Measurements from ENCODE around the gene BST1. TPM values are rescaled to one million over a fixed set of nuclear protein-coding genes. Genes with fewer than 3 reads are reported as not detected.

Gene BST1
- total RNA-seq, 1 experiment from 2014 or later = not detected

DNA sequence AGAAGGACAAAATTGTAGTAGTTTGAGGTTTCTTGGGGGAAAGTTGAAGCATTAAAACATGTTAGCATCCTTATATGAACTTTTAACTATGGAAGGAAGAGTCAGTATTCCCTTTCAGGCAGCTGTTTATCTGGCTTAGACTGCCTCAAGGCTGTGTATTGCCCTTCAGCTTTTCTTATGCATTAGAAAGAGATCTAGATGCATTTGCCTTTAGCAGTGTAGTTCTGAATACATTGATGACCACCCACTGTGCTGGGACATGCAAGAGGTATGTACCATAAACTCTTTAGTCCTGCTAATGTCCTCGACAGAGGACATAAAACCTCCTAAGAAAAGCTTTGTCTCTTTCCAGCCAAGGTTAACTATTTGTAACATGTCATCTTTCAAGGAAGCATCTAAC is 18.4 kb upstream of the BST1 start:
- no peak overlapping the region for H2AK5ac ChIP-seq (ENCODE audit: insufficient read length, low read length)
- peaks cover 7% of the 10 kb centered on the region; the same call in 1 of the 2 replicates for H3K4me1 ChIP-seq (ENCODE audit: insufficient read depth, low read length)
- H3K27ac ChIP-seq (ENCODE audit: insufficient read length, low read depth, low read length) = peak overlapping the region; percentile 71
- H3K56ac ChIP-seq (ENCODE audit: insufficient read length, low read depth, low read length) = no peak overlapping the region
- TF ChIP-seq CTCF (conservative IDR thresholded peaks at IDR 0.05) = no peak
- H3T11ph ChIP-seq (ENCODE audit: low read length) = no peak overlapping the region
- H3K23ac ChIP-seq (ENCODE audit: insufficient read length, low read depth, low read length) = no peak overlapping the region
- H3K9me3 ChIP-seq (ENCODE audit: control insufficient read depth, low read depth, low read length) = no peaks in the 10 kb centered on the region
- no peak overlapping the region for H2BK20ac ChIP-seq (ENCODE audit: low read depth, low read length, poor library complexity, severe bottlenecking)
- Mint-ChIP-seq H3K9me3 (no peaks in the 10 kb centered on the region), H3K27me3 (ENCODE audit: low read depth) (no peaks in the 10 kb centered on the region), H3K36me3 (ENCODE audit: insufficient read depth in 1 of 3, low read depth in 3 of 3) (peaks cover 21 to 37% (median 29%) of the 10 kb centered on the region in 3 experiments), H3K4me1 (peaks cover 42% of the 10 kb centered on the region in 2 experiments), H3K27ac (peak overlapping the region; percentile 49 to 95 (median 91)), H3K4me3 (peak overlapping the region in 1 of 2 experiments; percentile 14; a peak in 2 of 5 replicates)
- peak overlapping the region; percentile 53 for H3K4me2 ChIP-seq (ENCODE audit: insufficient read depth, insufficient read length, low read length)
- WGBS (ENCODE audit: extremely low coverage, insufficient read length, low lambda C conversion rate) = no CpG with 5 or more reads among the region's 1 CpG
- H2BK120ac ChIP-seq (ENCODE audit: low read depth, low read length, poor library complexity, severe bottlenecking) = no peak overlapping the region
- H3K27me3 ChIP-seq (ENCODE audit: insufficient read depth, low read length) = no peaks in the 10 kb centered on the region
- no peaks in the 10 kb centered on the region for H3K79me1 ChIP-seq (ENCODE audit: insufficient read depth, low read depth, low read length, poor library complexity, severe bottlenecking)
- H3K18ac ChIP-seq (ENCODE audit: insufficient read length, low read depth, low read length) = no peak overlapping the region
- H3K14ac ChIP-seq (ENCODE audit: insufficient read depth, low read length) = no peak overlapping the region
- no peak overlapping the region for H4K5ac ChIP-seq (ENCODE audit: insufficient read length, low read depth, low read length)
- H4K91ac ChIP-seq (ENCODE audit: insufficient read length, low read depth, low read length) = no peak overlapping the region
- H2BK15ac ChIP-seq (ENCODE audit: low read depth, low read length) = no peak overlapping the region
- H3K79me2 ChIP-seq (ENCODE audit: insufficient read depth, low read length) = peaks cover 5% of the 10 kb centered on the region; the same call in 1 of the 2 replicates
- H2BK12ac ChIP-seq (ENCODE audit: insufficient read length, low read depth, low read length) = no peak overlapping the region
- H4K8ac ChIP-seq (replicated peaks; ENCODE audit: insufficient read length, low read depth, low read length) = no peak overlapping the region
- no peak overlapping the region for H3K4ac ChIP-seq (ENCODE audit: low read depth, low read length)
- no peak for DNase-seq
- no peaks in the 10 kb centered on the region for H4K20me1 ChIP-seq (ENCODE audit: control insufficient read depth, insufficient read depth, insufficient read length)
- no peak overlapping the region for H2AFZ ChIP-seq (ENCODE audit: low read length)
- H2BK5ac ChIP-seq (ENCODE audit: insufficient read length, low read length) = no peak overlapping the region
- H3K9ac ChIP-seq (ENCODE audit: extremely low read depth, insufficient read length, low read length) = peak overlapping the region; percentile 19
- H3K23me2 ChIP-seq (ENCODE audit: insufficient read length, low read depth, low read length, poor library complexity, severe bottlenecking) = peaks cover 4% of the 10 kb centered on the region
